Muscle layer of duodenum (tissue), 2 donors: ENCODE data around the gene PEX14.

Experiments used
- H3K27ac ChIP-seq: one replicate; pipeline ENCODE4 v1.7.0; 2013; ENCODE audit warnings: mild to moderate bottlenecking, low read length
- H3K27me3 ChIP-seq: one replicate; pipeline ENCODE4 v1.7.0; 2013; ENCODE audit warnings: low read depth, mild to moderate bottlenecking, control low read depth, low read length
- H3K36me3 ChIP-seq, 2 donors: one replicate each; pipeline ENCODE4 v1.7.0; 2013; ENCODE audit warnings: low read length in 2 of 2, control low read depth in 1 of 2, mild to moderate bottlenecking in 1 of 2; ENCODE audit not compliant: insufficient read depth in 2 of 2, control insufficient read depth in 1 of 2
- H3K4me1 ChIP-seq, 2 donors: one replicate each; pipeline ENCODE4 v1.7.0; 2013; ENCODE audit warnings: low read length in 2 of 2, mild to moderate bottlenecking in 2 of 2, control low read depth in 1 of 2, moderate library complexity in 1 of 2; ENCODE audit not compliant: insufficient read depth in 2 of 2, control insufficient read depth in 1 of 2
- H3K4me3 ChIP-seq, 2 donors: one replicate each; pipeline ENCODE4 v1.7.0; 2013; ENCODE audit warnings: low read length in 2 of 2, low read depth in 1 of 2, mild to moderate bottlenecking in 1 of 2
- H3K9me3 ChIP-seq, 2 donors: one replicate each; pipeline ENCODE4 v1.7.0; 2013; ENCODE audit warnings: low read length in 2 of 2, control low read depth in 1 of 2, mild to moderate bottlenecking in 1 of 2; ENCODE audit not compliant: control insufficient read depth in 1 of 2
- donor health status: healthy.

The PEX14 gene

GRCh38 chr1:10588640-10589039, 113.9 kb downstream of the PEX14 start:
- H3K4me3 ChIP-seq = no peak overlapping the region
- H3K9me3 ChIP-seq = no peaks in the 10 kb centered on the region

GRCh38 chr1:10589074-10589473, 114.3 kb downstream of the PEX14 start:
- Histone ChIP-seq H3K27ac (no peak overlapping the region), H3K4me1 (peaks cover 0 to 17% of the 10 kb centered on the region in 2 donors), H3K27me3 (no peaks in the 10 kb centered on the region), H3K36me3 (no peaks in the 10 kb centered on the region), H3K9me3 (no peaks in the 10 kb centered on the region), H3K4me3 (no peak overlapping the region)

More at GRCh38 chr1:10588640-10589039, 113.9 kb downstream of the PEX14 start:
- Histone ChIP-seq H3K4me1 (peaks cover 0 to 17% of the 10 kb centered on the region in 2 donors), H3K27me3 (no peaks in the 10 kb centered on the region), H3K36me3 (no peaks in the 10 kb centered on the region), H3K27ac (no peak overlapping the region)

DNA sequence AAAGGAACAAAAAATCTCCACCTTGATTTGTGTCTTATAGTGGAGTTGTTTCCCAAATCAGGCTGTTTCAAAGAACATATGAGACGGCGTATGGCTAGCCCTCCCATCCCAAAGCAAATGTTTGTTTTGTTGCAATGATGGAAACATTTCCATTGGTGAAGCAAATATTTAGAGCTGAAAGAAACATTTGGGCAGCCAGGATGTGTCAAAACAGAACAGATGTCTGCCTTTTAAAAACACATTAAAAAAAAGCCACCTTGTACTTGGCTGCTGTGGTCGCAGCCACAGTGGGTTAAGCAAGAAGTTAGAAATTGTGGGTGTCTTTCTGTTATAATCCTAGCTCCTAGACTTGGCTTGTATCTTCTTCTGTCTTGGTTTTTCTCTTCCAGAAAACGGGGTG, 116.3 kb downstream of the PEX14 start:
- Histone ChIP-seq H3K4me3 (no peak overlapping the region), H3K9me3 (no peaks in the 10 kb centered on the region), H3K36me3 (no peaks in the 10 kb centered on the region), H3K27ac (no peak overlapping the region), H3K4me1 (peaks cover 0 to 17% of the 10 kb centered on the region in 2 donors), H3K27me3 (no peaks in the 10 kb centered on the region)

GRCh38 chr1:10592373-10592772, 117.6 kb downstream of the PEX14 start:
- Histone ChIP-seq H3K4me3 (no peak overlapping the region), H3K9me3 (no peaks in the 10 kb centered on the region), H3K27me3 (no peaks in the 10 kb centered on the region), H3K27ac (no peak overlapping the region), H3K4me1 (peaks cover 0 to 18% of the 10 kb centered on the region in 2 donors), H3K36me3 (no peaks in the 10 kb centered on the region)

DNA sequence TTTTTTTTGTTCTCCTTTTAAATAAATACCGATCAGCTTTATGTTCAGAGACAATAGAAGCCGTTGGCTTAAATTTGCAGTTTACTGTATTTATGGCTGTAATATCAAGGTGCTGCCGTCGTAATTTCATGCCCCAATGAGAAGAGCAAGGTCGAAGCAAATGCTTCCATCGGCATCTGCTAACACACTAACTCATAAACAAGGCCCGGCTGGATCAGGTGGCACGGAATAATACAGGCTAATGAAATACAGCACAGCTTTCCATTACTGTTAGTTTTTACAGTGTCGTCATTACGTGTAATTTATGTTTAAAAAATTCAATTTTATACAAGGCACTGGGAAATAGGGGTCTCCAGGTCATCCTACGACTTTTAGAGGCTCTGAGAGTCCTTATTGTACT, 119.0 kb downstream of the PEX14 start:
- Histone ChIP-seq H3K27me3 (no peaks in the 10 kb centered on the region), H3K36me3 (no peaks in the 10 kb centered on the region), H3K27ac (no peak overlapping the region), H3K4me1 (peaks cover 0 to 22% of the 10 kb centered on the region in 2 donors), H3K4me3 (no peak overlapping the region), H3K9me3 (no peaks in the 10 kb centered on the region)

- H3K4me1 ChIP-seq = peaks cover 0 to 22% of the 10 kb centered on the region in 2 donors
- no peaks in the 10 kb centered on the region for H3K27me3 ChIP-seq
- peaks cover 0 to 5% of the 10 kb centered on the region in 2 donors for H3K36me3 ChIP-seq
- H3K9me3 ChIP-seq = no peaks in the 10 kb centered on the region
- no peak overlapping the region for H3K27ac ChIP-seq
- no peak overlapping the region for H3K4me3 ChIP-seq
These were observed 120.0 kb downstream of the PEX14 start for GRCh38 chr1:10594595-10595223.

DNA sequence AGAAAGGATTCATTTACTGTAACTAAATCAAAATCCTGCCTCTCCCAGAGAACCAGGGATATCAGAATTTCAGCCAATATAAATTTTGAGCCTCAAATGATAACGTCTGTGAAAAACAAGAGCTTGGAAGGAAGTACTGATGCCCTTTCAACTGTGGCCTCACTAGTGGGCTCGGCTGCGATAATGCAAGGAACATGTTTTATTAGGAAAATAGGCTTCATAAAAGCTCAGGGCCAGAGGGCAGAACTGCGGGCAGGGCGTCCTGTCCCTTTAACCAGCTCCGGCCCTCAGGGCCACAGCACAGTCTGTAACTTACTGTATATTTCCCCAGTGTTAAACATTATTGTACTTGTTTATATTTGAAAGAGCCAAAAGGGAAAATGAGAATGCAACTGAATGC, 122.0 kb downstream of the PEX14 start:
- Histone ChIP-seq H3K36me3 (peaks cover 0 to 5% of the 10 kb centered on the region in 2 donors), H3K9me3 (no peaks in the 10 kb centered on the region), H3K27me3 (no peaks in the 10 kb centered on the region), H3K4me1 (peaks cover 0 to 15% of the 10 kb centered on the region in 2 donors), H3K4me3 (no peak overlapping the region), H3K27ac (no peak overlapping the region)

DNA sequence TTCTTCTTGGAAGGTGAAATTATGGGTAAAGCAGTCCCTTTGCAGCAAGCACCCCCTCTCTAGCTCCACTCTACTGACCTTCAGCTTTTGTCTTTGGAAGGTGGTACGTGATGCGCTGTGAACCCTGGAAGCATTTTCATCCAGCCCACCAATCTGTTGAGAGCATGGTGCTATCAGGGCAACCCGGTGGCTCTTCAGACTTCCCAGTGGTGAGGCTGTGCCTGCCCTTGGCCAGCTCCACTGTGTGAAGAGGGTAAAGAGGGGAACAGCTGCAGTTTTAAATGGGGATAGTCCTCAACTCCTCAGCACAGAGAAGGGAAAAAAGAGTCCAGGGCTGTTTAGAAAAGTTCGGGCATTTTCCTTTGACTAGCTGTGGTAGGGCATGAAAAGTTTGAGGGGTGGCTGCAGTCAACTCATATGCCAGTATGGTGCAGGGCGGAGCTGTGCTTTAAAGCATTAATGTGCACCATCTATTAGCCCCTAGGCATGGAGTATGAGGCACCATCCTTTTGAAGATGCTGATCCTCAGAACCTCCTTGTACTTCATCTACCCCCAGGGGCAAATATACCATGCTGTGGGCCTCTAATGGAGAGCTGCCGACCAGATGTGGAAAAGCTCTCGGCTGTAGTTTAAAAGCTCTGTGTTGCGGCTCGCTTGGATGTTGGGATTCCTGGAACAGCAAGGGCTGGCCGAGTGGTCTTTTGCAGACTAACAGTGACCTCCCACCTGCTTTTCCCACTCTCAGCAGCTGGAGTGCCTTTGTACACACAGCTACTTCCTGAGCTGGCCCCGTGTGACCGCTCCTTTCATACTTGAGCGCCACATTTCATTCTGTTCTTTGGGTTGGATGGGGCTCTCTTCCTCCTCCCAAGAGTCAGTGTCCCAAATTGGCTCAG, 123.0 kb downstream of the PEX14 start:
- Histone ChIP-seq H3K4me1 (peaks cover 0 to 11% of the 10 kb centered on the region in 2 donors), H3K9me3 (no peaks in the 10 kb centered on the region), H3K4me3 (no peak overlapping the region), H3K27me3 (no peaks in the 10 kb centered on the region), H3K36me3 (peaks cover 0 to 5% of the 10 kb centered on the region in 2 donors), H3K27ac (no peak overlapping the region)

GRCh38 chr1:10598389-10598702, 123.6 kb downstream of the PEX14 start:
- peaks cover 0 to 5% of the 10 kb centered on the region in 2 donors for H3K4me1 ChIP-seq
- no peaks in the 10 kb centered on the region for H3K9me3 ChIP-seq
- H3K27me3 ChIP-seq = no peaks in the 10 kb centered on the region
- H3K4me3 ChIP-seq = no peak overlapping the region
- peaks cover 0 to 5% of the 10 kb centered on the region in 2 donors for H3K36me3 ChIP-seq
- H3K27ac ChIP-seq = no peak overlapping the region

- Histone ChIP-seq H3K4me3 (no peak overlapping the region), H3K36me3 (peaks cover 0 to 5% of the 10 kb centered on the region in 2 donors), H3K4me1 (peaks cover 0 to 4% of the 10 kb centered on the region in 2 donors), H3K27me3 (no peaks in the 10 kb centered on the region), H3K9me3 (no peaks in the 10 kb centered on the region), H3K27ac (no peak overlapping the region)
These were observed 124.6 kb downstream of the PEX14 start for GRCh38 chr1:10599194-10599861.

DNA sequence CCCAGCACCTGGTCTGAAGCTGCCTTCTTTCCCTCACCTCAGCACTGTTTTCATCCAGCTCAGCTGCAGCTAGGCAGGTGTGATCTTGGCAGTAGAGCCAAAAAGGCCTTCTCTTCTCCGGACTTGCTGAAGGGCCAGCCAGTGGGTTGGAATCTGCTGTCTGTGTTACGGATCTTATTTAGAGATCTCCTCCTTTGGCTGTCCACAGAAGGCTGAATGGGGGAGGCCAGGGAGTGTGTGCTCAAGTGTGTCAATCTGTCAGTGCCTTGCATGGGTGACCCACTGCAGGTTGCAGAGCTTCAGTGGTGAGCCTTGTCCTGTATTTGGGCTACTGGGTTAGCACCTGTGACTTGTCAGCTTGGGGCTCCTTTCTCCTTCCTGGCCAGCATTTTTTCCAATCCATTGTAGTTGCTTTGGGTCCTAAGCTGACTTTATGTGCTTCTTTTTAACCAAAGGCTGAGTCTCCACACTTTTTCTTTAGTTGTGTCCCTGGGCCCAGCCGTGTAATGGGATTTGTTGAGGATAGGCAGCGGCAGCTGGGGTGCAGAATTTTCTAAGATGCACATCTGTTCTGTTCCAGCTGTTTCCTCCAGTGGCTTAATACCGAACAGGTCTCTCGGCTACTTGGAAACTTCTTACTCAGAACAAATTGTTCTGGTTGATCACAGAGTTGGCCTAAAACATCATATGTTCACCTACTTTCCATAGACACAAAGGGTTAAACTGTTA, 126.8 kb downstream of the PEX14 start:
- no peaks in the 10 kb centered on the region for H3K9me3 ChIP-seq
- no peaks in the 10 kb centered on the region for H3K27me3 ChIP-seq
- peaks cover 0 to 4% of the 10 kb centered on the region in 2 donors for H3K4me1 ChIP-seq
- H3K36me3 ChIP-seq = peaks cover 5% of the 10 kb centered on the region in 2 donors
- H3K27ac ChIP-seq = no peak overlapping the region
- no peak overlapping the region for H3K4me3 ChIP-seq
